ENCODE data around the gene PRDM16. TPM values are rescaled to one million over a fixed set of nuclear protein-coding genes. Genes with fewer than 3 reads are reported as not detected.

Gene PRDM16
- total and polyA plus RNA-seq, 2 of the 13 experiments (the other 11 are each of a cell fraction or from before 2014, with no cell fraction given), result 0.15 to 0.81 TPM

DNA sequence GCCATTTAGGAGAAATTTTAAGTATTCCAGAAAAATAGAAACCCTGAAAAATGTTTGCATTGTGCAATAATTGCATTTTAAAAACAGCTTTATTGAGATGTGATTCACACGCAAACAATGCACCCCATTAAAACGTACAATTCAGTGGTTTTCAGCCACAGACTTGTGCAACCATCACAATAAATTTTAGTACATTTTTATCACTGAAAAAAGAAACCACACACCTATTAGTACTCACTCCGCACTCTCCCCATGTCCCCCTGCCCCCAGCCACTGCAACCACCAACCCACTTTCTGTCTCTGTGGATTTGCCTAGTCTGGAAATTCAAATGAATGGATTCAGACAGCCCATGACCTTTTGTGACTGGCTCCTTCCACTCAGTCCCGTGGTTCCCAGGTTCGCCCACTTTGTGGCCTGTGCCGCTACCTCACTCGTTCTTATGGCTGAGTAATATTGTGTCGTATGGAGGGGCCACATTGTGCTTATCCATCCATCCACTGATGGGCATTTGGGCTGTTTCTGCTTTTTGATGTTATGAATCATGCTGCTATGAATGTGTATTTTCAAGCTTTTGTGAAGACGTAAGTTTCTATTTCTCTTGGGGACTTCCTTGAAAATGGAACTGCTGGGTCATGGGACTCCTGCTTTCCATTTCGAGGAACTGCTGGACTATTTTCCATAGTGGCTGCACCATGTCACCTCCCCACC lies 237.7 kb downstream of the PRDM16 start:
- Histone ChIP-seq H4K20me1 (ENCODE audit: insufficient read depth, low read length) (no peaks in the 10 kb centered on the region), H3K79me2 (ENCODE audit: insufficient read depth, low read length) (no peaks in the 10 kb centered on the region), H3K36me3 (replicated peaks in 1 of 2; ENCODE audit: control insufficient read depth in 1 of 2, insufficient read depth in 2 of 2, low read length in 2 of 2) (no peaks in the 10 kb centered on the region), H3K4me1 (ENCODE audit: insufficient read depth, low read length) (no peaks in the 10 kb centered on the region), H2AFZ (ENCODE audit: low read length) (no peak overlapping the region), H3K4me3 (replicated peaks in 1 of 3; ENCODE audit: insufficient read depth in 1 of 3, low read depth in 2 of 3, low read length in 3 of 3) (no peak overlapping the region), H3K9ac (ENCODE audit: insufficient read depth, low read depth, low read length) (no peak overlapping the region), H3K9me3 (ENCODE audit: low read length) (no peaks in the 10 kb centered on the region), H3K27me3 (ENCODE audit: control insufficient read depth in 1 of 2, insufficient read depth in 2 of 2, low read length in 2 of 2) (no peaks in the 10 kb centered on the region), H3K4me2 (ENCODE audit: low read depth, low read length) (no peak overlapping the region), H3K27ac (ENCODE audit: extremely low read length, insufficient read depth, low read length) (no peak overlapping the region)
- ChIA-PET POLR2A (no interaction called here), CTCF (ENCODE audit: low intra/inter-chr PET ratio, low total read pairs) (no interaction called here)
- in situ Hi-C loops (cut with HindIII; ENCODE audit: extremely low pct_ligation_motif_present, low pct_unique_long_range_greater_than_20kb), result no loop called here
- intact Hi-C loops (cut with micrococcal nuclease; ENCODE audit: unreplicated experiment), result no loop called here
- TF ChIP-seq YY1 (IDR thresholded peaks at IDR 0.05; ENCODE audit: insufficient read depth, insufficient replicate concordance, low read depth, low read length) (no peak), CEBPB (IDR thresholded peaks at IDR 0.05; ENCODE audit: borderline replicate concordance, low read depth, low read length) (peak; percentile 22; the same call in 1 of the 2 replicates)
- WGBS (ENCODE audit: low lambda C conversion rate), result 73% methylated on average over 10 of the region's 10 CpGs
- DNase-seq (ENCODE audit: low spot score), result no peak
- BruUV-seq (replicated peaks), result no TSS peak
- ATAC-seq, result no peak
- no peak for FAIRE-seq

DNA sequence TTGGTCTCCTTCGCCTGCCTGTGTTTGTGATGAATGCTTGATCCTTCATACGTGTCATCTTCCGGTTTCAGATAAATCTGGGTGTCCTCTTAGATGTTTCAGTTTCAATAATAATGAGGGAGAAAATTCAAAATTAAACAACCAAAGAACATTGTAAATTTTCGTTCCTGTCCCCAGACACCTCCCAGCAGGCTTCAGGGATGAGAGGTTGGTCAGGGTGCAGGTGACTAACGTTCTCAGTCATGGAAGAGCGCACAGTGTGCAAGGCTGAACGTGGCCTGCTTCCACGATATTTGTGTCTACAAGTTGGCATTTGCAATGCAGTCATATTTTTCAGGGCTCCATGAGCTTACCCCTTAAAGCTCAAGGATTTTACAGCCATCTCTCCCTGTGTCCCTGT lies 238.4 kb downstream of the PRDM16 start:
- TF ChIP-seq SOX13 (IDR thresholded peaks at IDR 0.05) (no peak), SOX13 (CRISPR knock-in tag; conservative IDR thresholded peaks at IDR 0.05 in 1 of 2, IDR thresholded peaks at IDR 0.05 in 1 of 2) (no peak), ATRX (CRISPR knock-in tag; IDR thresholded peaks at IDR 0.05; ENCODE audit: borderline replicate concordance) (no peak), ZNF326 (CRISPR knock-in tag; IDR thresholded peaks at IDR 0.05; ENCODE audit: borderline replicate concordance) (no peak), AHR (CRISPR knock-in tag; IDR thresholded peaks at IDR 0.05) (no peak)
- TF ChIP-seq, protein P1, sequence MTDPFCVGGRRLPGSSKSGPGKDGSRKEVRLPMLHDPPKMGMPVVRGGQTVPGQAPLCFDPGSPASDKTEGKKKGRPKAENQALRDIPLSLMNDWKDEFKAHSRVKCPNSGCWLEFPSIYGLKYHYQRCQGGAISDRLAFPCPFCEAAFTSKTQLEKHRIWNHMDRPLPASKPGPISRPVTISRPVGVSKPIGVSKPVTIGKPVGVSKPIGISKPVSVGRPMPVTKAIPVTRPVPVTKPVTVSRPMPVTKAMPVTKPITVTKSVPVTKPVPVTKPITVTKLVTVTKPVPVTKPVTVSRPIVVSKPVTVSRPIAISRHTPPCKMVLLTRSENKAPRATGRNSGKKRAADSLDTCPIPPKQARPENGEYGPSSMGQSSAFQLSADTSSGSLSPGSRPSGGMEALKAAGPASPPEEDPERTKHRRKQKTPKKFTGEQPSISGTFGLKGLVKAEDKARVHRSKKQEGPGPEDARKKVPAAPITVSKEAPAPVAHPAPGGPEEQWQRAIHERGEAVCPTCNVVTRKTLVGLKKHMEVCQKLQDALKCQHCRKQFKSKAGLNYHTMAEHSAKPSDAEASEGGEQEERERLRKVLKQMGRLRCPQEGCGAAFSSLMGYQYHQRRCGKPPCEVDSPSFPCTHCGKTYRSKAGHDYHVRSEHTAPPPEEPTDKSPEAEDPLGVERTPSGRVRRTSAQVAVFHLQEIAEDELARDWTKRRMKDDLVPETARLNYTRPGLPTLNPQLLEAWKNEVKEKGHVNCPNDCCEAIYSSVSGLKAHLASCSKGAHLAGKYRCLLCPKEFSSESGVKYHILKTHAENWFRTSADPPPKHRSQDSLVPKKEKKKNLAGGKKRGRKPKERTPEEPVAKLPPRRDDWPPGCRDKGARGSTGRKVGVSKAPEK (CRISPR knock-in tag; IDR thresholded peaks at IDR 0.05; ENCODE audit: borderline replicate concordance), result no peak
- TF ChIP-seq, protein P2, sequence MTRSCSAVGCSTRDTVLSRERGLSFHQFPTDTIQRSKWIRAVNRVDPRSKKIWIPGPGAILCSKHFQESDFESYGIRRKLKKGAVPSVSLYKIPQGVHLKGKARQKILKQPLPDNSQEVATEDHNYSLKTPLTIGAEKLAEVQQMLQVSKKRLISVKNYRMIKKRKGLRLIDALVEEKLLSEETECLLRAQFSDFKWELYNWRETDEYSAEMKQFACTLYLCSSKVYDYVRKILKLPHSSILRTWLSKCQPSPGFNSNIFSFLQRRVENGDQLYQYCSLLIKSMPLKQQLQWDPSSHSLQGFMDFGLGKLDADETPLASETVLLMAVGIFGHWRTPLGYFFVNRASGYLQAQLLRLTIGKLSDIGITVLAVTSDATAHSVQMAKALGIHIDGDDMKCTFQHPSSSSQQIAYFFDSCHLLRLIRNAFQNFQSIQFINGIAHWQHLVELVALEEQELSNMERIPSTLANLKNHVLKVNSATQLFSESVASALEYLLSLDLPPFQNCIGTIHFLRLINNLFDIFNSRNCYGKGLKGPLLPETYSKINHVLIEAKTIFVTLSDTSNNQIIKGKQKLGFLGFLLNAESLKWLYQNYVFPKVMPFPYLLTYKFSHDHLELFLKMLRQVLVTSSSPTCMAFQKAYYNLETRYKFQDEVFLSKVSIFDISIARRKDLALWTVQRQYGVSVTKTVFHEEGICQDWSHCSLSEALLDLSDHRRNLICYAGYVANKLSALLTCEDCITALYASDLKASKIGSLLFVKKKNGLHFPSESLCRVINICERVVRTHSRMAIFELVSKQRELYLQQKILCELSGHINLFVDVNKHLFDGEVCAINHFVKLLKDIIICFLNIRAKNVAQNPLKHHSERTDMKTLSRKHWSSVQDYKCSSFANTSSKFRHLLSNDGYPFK (CRISPR knock-in tag; IDR thresholded peaks at IDR 0.05; ENCODE audit: borderline replicate concordance), result no peak
- H3K79me2 ChIP-seq (ENCODE audit: insufficient read depth, low read length), result no peaks in the 10 kb centered on the region
- H3K36me3 ChIP-seq (replicated peaks in 1 of 2; ENCODE audit: control insufficient read depth in 1 of 2, insufficient read depth in 2 of 2, low read length in 2 of 2), result no peaks in the 10 kb centered on the region
- no peaks in the 10 kb centered on the region for H4K20me1 ChIP-seq (ENCODE audit: insufficient read depth, low read length)
- H3K4me3 ChIP-seq (replicated peaks in 1 of 3; ENCODE audit: insufficient read depth in 1 of 3, low read depth in 2 of 3, low read length in 3 of 3), result no peak overlapping the region
- ChIA-PET POLR2A (no interaction called here), CTCF (ENCODE audit: low intra/inter-chr PET ratio, low total read pairs) (no interaction called here)
- BruUV-seq (replicated peaks), result no TSS peak
- ATAC-seq (no peak), DNase-seq (ENCODE audit: low spot score) (no peak), FAIRE-seq (no peak)
- H3K4me1 ChIP-seq (ENCODE audit: insufficient read depth, low read length), result no peaks in the 10 kb centered on the region
- no peak overlapping the region for H3K9ac ChIP-seq (ENCODE audit: insufficient read depth, low read depth, low read length)
- no peaks in the 10 kb centered on the region for H3K27me3 ChIP-seq (ENCODE audit: control insufficient read depth in 1 of 2, insufficient read depth in 2 of 2, low read length in 2 of 2)
- no peak overlapping the region for H2AFZ ChIP-seq (ENCODE audit: low read length)
- no peaks in the 10 kb centered on the region for H3K9me3 ChIP-seq (ENCODE audit: low read length)
- H3K27ac ChIP-seq (ENCODE audit: extremely low read length, insufficient read depth, low read length), result no peak overlapping the region
- WGBS (ENCODE audit: low lambda C conversion rate), result 76% methylated on average over 8 of the region's 8 CpGs
- in situ Hi-C loops (cut with HindIII; ENCODE audit: extremely low pct_ligation_motif_present, low pct_unique_long_range_greater_than_20kb), result no loop called here
- H3K4me2 ChIP-seq (ENCODE audit: low read depth, low read length), result no peak overlapping the region
- intact Hi-C loops (cut with micrococcal nuclease; ENCODE audit: unreplicated experiment), result no loop called here
